ENCODE measurements around the gene MORC3.

MORC3 gene

DNA sequence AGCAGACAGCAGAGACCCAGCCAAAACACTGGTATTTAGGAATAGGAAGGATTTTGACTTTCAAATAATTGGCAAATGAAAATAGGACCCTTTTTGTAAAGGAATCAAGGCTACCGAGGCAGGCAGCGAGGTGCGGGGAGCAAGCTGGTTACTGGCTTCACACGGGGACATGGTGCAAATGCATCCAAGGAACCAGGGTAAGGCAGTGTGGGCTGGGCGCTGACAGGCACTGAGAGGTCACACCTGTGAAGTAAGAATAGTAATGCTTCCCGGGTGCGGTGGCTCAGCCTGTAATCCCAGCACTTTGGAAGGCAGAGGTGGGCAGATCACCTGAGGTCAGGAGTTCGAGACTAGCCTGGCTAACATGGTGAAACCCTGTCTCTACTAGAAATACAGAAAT, 80.7 kb downstream of the MORC3 start:
- H3K36me3 ChIP-seq (ENCODE audit: control insufficient read depth, insufficient read depth, low read length), result peaks cover 60% of the 10 kb centered on the region
- H3K9me3 ChIP-seq (ENCODE audit: control insufficient read depth, insufficient read depth, low read length), result no peaks in the 10 kb centered on the region
- no peaks in the 10 kb centered on the region for H3K27me3 ChIP-seq (ENCODE audit: control insufficient read depth, insufficient read depth, low read length)
- H3K4me1 ChIP-seq (ENCODE audit: control insufficient read depth, insufficient read depth, low read length), result no peaks in the 10 kb centered on the region
- no peak overlapping the region for H3K27ac ChIP-seq (ENCODE audit: low read depth, low read length)
- H3K9ac ChIP-seq (ENCODE audit: low read depth, low read length), result no peak overlapping the region
- no peak overlapping the region for H3K4me3 ChIP-seq (ENCODE audit: low read depth, low read length)

- Histone ChIP-seq H3K27me3 (ENCODE audit: control insufficient read depth, insufficient read depth, low read length) (no peaks in the 10 kb centered on the region), H3K9me3 (ENCODE audit: control insufficient read depth, insufficient read depth, low read length) (no peaks in the 10 kb centered on the region), H3K27ac (ENCODE audit: low read depth, low read length) (no peak overlapping the region), H3K4me1 (ENCODE audit: control insufficient read depth, insufficient read depth, low read length) (no peaks in the 10 kb centered on the region), H3K9ac (ENCODE audit: low read depth, low read length) (no peak overlapping the region), H3K36me3 (ENCODE audit: control insufficient read depth, insufficient read depth, low read length) (peaks cover 55% of the 10 kb centered on the region), H3K4me3 (ENCODE audit: low read depth, low read length) (no peak overlapping the region)
Observed at GRCh38 chr21:36402339-36402738, 82.3 kb downstream of the MORC3 start.

DNA sequence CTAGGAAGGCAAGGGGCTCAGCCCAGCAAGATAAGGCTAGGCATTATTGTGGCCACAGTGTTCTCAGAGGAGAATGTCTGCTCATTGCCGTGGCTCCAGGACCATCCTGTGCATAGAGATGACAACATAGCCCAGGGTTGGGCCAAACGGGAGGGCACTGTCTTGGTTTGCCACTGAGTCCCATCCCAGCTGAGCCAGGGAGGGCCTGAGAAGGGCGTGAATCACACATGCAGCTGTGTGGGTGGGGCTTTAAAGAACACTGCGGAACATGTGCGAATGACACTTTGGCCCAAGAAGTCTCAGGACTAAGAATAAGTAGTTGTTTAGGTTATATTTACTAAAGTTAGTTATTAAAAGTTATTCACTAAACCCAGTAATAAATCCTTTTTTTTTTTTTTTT, 83.7 kb downstream of the MORC3 start:
- no peaks in the 10 kb centered on the region for H3K27me3 ChIP-seq (ENCODE audit: control insufficient read depth, insufficient read depth, low read length)
- no peak overlapping the region for H3K9ac ChIP-seq (ENCODE audit: low read depth, low read length)
- peaks cover 53% of the 10 kb centered on the region for H3K36me3 ChIP-seq (ENCODE audit: control insufficient read depth, insufficient read depth, low read length)
- H3K9me3 ChIP-seq (ENCODE audit: control insufficient read depth, insufficient read depth, low read length), result no peaks in the 10 kb centered on the region
- no peaks in the 10 kb centered on the region for H3K4me1 ChIP-seq (ENCODE audit: control insufficient read depth, insufficient read depth, low read length)
- H3K27ac ChIP-seq (ENCODE audit: low read depth, low read length), result no peak overlapping the region
- no peak overlapping the region for H3K4me3 ChIP-seq (ENCODE audit: low read depth, low read length)

GRCh38 chr21:36408568-36408967, 88.6 kb downstream of the MORC3 start:
- H3K27me3 ChIP-seq (ENCODE audit: control insufficient read depth, insufficient read depth, low read length), result no peaks in the 10 kb centered on the region
- no peaks in the 10 kb centered on the region for H3K4me1 ChIP-seq (ENCODE audit: control insufficient read depth, insufficient read depth, low read length)
- peaks cover 49% of the 10 kb centered on the region for H3K36me3 ChIP-seq (ENCODE audit: control insufficient read depth, insufficient read depth, low read length)
- no peak overlapping the region for H3K9ac ChIP-seq (ENCODE audit: low read depth, low read length)
- H3K27ac ChIP-seq (ENCODE audit: low read depth, low read length), result no peak overlapping the region
- H3K4me3 ChIP-seq (ENCODE audit: low read depth, low read length), result no peak overlapping the region
- H3K9me3 ChIP-seq (ENCODE audit: control insufficient read depth, insufficient read depth, low read length), result no peaks in the 10 kb centered on the region

DNA sequence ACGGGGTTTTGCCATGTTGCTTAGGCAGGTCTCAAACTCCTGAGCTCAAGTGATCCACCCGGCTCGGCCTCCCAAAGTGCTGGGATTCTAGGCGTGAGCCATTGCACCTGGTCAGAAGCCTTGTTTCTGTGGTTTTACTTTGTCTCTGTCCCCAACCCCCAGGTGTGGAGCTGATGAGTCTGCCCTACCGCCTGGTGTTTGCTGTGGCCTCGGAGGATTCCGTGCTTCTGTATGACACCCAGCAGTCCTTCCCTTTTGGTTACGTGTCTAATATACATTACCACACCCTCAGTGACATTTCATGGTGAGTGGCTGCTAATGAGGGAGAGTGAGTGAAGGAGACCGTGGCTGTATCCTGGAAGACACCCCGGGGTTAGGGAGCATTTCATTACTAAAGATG, 91.3 kb downstream of the MORC3 start:
- Histone ChIP-seq H3K36me3 (ENCODE audit: control insufficient read depth, insufficient read depth, low read length) (peaks cover 46% of the 10 kb centered on the region), H3K27me3 (ENCODE audit: control insufficient read depth, insufficient read depth, low read length) (no peaks in the 10 kb centered on the region), H3K4me3 (ENCODE audit: low read depth, low read length) (no peak overlapping the region), H3K9me3 (ENCODE audit: control insufficient read depth, insufficient read depth, low read length) (no peaks in the 10 kb centered on the region), H3K9ac (ENCODE audit: low read depth, low read length) (no peak overlapping the region), H3K27ac (ENCODE audit: low read depth, low read length) (no peak overlapping the region), H3K4me1 (ENCODE audit: control insufficient read depth, insufficient read depth, low read length) (peaks cover 7% of the 10 kb centered on the region; the same call in 1 of the 2 replicates)

GRCh38 chr21:36412916-36413315, 92.9 kb downstream of the MORC3 start:
- Histone ChIP-seq H3K36me3 (ENCODE audit: control insufficient read depth, insufficient read depth, low read length) (peaks cover 55% of the 10 kb centered on the region), H3K9ac (ENCODE audit: low read depth, low read length) (no peak overlapping the region)

GRCh38 chr21:36415375-36415774, 95.4 kb downstream of the MORC3 start:
- H3K36me3 ChIP-seq (ENCODE audit: control insufficient read depth, insufficient read depth, low read length), result peaks cover 45% of the 10 kb centered on the region

More at GRCh38 chr21:36412916-36413315, 92.9 kb downstream of the MORC3 start:
- Histone ChIP-seq H3K9me3 (ENCODE audit: control insufficient read depth, insufficient read depth, low read length) (no peaks in the 10 kb centered on the region), H3K4me3 (ENCODE audit: low read depth, low read length) (no peak overlapping the region), H3K27ac (ENCODE audit: low read depth, low read length) (no peak overlapping the region), H3K4me1 (ENCODE audit: control insufficient read depth, insufficient read depth, low read length) (peaks cover 7% of the 10 kb centered on the region; the same call in 1 of the 2 replicates), H3K27me3 (ENCODE audit: control insufficient read depth, insufficient read depth, low read length) (no peaks in the 10 kb centered on the region)

GRCh38 chr21:36419241-36419640, 99.2 kb downstream of the MORC3 start:
- Histone ChIP-seq H3K9me3 (ENCODE audit: control insufficient read depth, insufficient read depth, low read length) (no peaks in the 10 kb centered on the region), H3K36me3 (ENCODE audit: control insufficient read depth, insufficient read depth, low read length) (peaks cover 18% of the 10 kb centered on the region), H3K4me3 (ENCODE audit: low read depth, low read length) (no peak overlapping the region), H3K27ac (ENCODE audit: low read depth, low read length) (no peak overlapping the region), H3K27me3 (ENCODE audit: control insufficient read depth, insufficient read depth, low read length) (no peaks in the 10 kb centered on the region), H3K9ac (ENCODE audit: low read depth, low read length) (no peak overlapping the region), H3K4me1 (ENCODE audit: control insufficient read depth, insufficient read depth, low read length) (peaks cover 7% of the 10 kb centered on the region; the same call in 1 of the 2 replicates)

More at GRCh38 chr21:36415375-36415774, 95.4 kb downstream of the MORC3 start:
- Histone ChIP-seq H3K27ac (ENCODE audit: low read depth, low read length) (no peak overlapping the region), H3K4me1 (ENCODE audit: control insufficient read depth, insufficient read depth, low read length) (peaks cover 7% of the 10 kb centered on the region; the same call in 1 of the 2 replicates), H3K4me3 (ENCODE audit: low read depth, low read length) (no peak overlapping the region), H3K9ac (ENCODE audit: low read depth, low read length) (no peak overlapping the region), H3K27me3 (ENCODE audit: control insufficient read depth, insufficient read depth, low read length) (no peaks in the 10 kb centered on the region), H3K9me3 (ENCODE audit: control insufficient read depth, insufficient read depth, low read length) (no peaks in the 10 kb centered on the region)

- Histone ChIP-seq H3K27ac (ENCODE audit: low read depth, low read length) (no peak overlapping the region), H3K4me3 (ENCODE audit: low read depth, low read length) (no peak overlapping the region), H3K27me3 (ENCODE audit: control insufficient read depth, insufficient read depth, low read length) (no peaks in the 10 kb centered on the region), H3K36me3 (ENCODE audit: control insufficient read depth, insufficient read depth, low read length) (peaks cover 18% of the 10 kb centered on the region), H3K9me3 (ENCODE audit: control insufficient read depth, insufficient read depth, low read length) (no peaks in the 10 kb centered on the region), H3K4me1 (ENCODE audit: control insufficient read depth, insufficient read depth, low read length) (peaks cover 6% of the 10 kb centered on the region; the same call in 1 of the 2 replicates), H3K9ac (ENCODE audit: low read depth, low read length) (no peak overlapping the region)
Observed at GRCh38 chr21:36419996-36420395, 100.0 kb downstream of the MORC3 start.

DNA sequence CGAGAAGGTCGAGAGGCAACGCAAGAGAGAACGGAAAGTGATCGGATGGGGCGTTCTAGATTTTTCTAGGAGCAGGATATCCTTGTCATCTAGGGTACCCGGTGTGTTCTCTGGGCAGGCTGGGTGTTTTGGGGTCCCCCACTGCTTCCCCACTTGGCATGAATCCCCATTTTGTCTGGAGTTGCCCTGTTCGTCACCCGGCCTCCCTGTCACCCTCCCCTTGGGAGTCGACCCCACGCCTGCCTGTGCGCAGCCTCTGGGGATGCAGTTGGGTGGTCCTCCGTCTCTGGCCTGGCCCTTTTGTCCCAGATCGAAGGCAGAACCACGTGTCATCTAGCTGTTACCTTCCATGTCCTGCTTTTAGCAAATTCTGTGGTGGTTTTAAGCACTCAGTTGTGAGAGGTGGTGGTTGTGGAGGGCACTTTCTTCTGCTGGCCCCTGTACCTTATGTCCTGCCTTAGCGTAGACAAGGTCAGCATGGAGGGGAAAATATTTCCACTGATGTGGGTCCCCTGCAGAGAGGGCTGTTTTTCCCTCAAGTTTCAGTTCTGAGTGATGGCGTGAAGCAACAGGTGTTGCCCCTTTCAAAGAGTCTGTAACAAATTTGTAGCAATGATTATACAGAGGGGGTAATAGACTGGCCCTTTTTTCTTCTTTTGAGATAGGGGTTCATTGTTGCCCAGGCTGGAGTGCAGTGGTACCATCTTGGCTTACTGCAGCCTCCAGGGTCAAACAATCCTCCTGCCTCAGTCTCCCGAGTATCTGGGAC, 100.8 kb downstream of the MORC3 start:
- no peak overlapping the region for H3K4me3 ChIP-seq (ENCODE audit: low read depth, low read length)
- H3K9ac ChIP-seq (ENCODE audit: low read depth, low read length), result no peak overlapping the region
- H3K9me3 ChIP-seq (ENCODE audit: control insufficient read depth, insufficient read depth, low read length), result no peaks in the 10 kb centered on the region
- no peaks in the 10 kb centered on the region for H3K4me1 ChIP-seq (ENCODE audit: control insufficient read depth, insufficient read depth, low read length)
- H3K27me3 ChIP-seq (ENCODE audit: control insufficient read depth, insufficient read depth, low read length), result no peaks in the 10 kb centered on the region
- H3K27ac ChIP-seq (ENCODE audit: low read depth, low read length), result no peak overlapping the region
- H3K36me3 ChIP-seq (ENCODE audit: control insufficient read depth, insufficient read depth, low read length), result peaks cover 18% of the 10 kb centered on the region

DNA sequence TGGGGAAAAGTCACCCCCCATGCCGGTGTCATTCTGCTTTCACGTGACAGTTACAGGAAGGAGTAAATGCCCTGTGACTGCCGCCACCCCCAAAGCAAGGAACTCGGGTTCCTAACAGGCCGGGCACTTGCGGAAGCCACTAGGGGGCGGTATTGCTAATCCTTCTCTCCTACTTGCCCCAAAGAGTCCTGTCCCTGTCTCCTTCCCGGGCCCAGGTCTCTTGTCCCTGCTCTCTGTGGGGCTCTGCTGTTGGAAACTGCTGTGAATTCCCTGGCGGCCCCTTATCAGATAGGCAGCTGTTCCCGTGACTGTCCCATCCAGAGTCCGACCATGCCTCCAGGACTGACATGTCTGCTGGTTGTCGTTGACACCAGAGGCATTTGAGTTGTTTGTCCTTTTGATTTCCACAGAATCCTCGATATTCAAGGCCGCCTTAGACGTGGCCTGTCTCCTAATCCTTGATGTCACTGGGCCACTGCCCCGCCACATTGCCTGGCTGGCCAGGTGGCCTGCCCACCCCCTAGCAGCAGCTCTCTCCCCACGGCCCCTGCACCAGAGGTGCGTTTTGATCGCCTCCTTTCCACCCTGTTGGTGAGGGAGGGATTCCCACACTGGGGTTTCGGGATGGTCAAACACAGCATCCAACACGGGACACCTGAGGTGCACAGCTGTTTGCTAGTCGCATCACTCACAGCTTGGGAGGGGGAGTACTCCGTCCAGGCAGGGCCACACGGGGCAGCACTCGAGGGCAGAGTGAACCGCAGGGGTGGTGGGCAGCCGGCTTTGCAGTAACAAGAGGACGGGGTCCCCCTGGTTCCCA, 102.5 kb downstream of the MORC3 start:
- peak overlapping the region; percentile 49 for H3K27ac ChIP-seq (ENCODE audit: low read depth, low read length)
- no peaks in the 10 kb centered on the region for H3K4me1 ChIP-seq (ENCODE audit: control insufficient read depth, insufficient read depth, low read length)
- no peaks in the 10 kb centered on the region for H3K27me3 ChIP-seq (ENCODE audit: control insufficient read depth, insufficient read depth, low read length)
- H3K9ac ChIP-seq (ENCODE audit: low read depth, low read length), result no peak overlapping the region
- H3K4me3 ChIP-seq (ENCODE audit: low read depth, low read length), result no peak overlapping the region
- no peaks in the 10 kb centered on the region for H3K9me3 ChIP-seq (ENCODE audit: control insufficient read depth, insufficient read depth, low read length)
- peaks cover 3% of the 10 kb centered on the region; the same call in 1 of the 2 replicates for H3K36me3 ChIP-seq (ENCODE audit: control insufficient read depth, insufficient read depth, low read length)
